IMR-90 (cell line): ENCODE data around the gene SEPTIN8. TPM values are rescaled to one million over a fixed set of nuclear protein-coding genes. Genes with fewer than 3 reads are reported as not detected.

Source experiments
- ATAC-seq: fragments of 200-7000 bp; cut with Tn5 transposase; 2 replicates; pipeline ENCODE4 v1.9.1; 2020; ENCODE audit warnings: low read depth, mild to moderate bottlenecking, moderate library complexity
- BruUV-seq: library from RNA; stranded (reverse); fragments of 400-500 nt; replicated peaks from 2 replicates; lab custom pipeline; 2021; lab: Mats Ljungman, UMichigan
- CTCF ChIA-PET: fragments of 300-600 bp; formaldehyde crosslinking; extraction: SDS; loops from one replicate; lab custom pipeline; 2021; ENCODE audit warnings: antibody characterized with exemption; lab: Yijun Ruan, JAX
- POLR2A ChIA-PET: fragments of 300-600 bp; sonication (Branson Sonifier 250); formaldehyde crosslinking; loops from one replicate; lab custom pipeline; 2022; ENCODE audit warnings: antibody characterized with exemption; ENCODE audit not compliant: unreplicated experiment; lab: Charles Lee
- DNase-seq: peaks from one replicate; pipeline ENCODE4 v3.0.0; 2013
- H2AFZ ChIP-seq: replicated peaks from 2 replicates; pipeline ENCODE3; 2013; ENCODE audit warnings: low read length, mild to moderate bottlenecking; ENCODE audit not compliant: poor library complexity
- H2AK5ac ChIP-seq: 2 replicates; pipeline ENCODE4 v1.6.1; 2013; ENCODE audit warnings: low read depth, low read length, inconsistent platforms
- H2AK9ac ChIP-seq: replicated peaks from 2 replicates; pipeline ENCODE3; 2013; ENCODE audit warnings: mild to moderate bottlenecking, low read depth, low read length, moderate library complexity; ENCODE audit not compliant: poor library complexity
- H2BK120ac ChIP-seq: 2 replicates; pipeline ENCODE4 v1.6.1; 2013; ENCODE audit warnings: low read depth, low read length, inconsistent platforms
- H2BK15ac ChIP-seq: 3 replicates; pipeline ENCODE4 v1.6.1; 2013; ENCODE audit warnings: low read depth, low read length, inconsistent platforms
- H2BK20ac ChIP-seq: 2 replicates; pipeline ENCODE4 v1.6.1; 2013; ENCODE audit warnings: low read depth, mild to moderate bottlenecking, inconsistent platforms, low read length, moderate library complexity
- H2BK5ac ChIP-seq: 2 replicates; pipeline ENCODE4 v1.6.1; 2013; ENCODE audit warnings: mild to moderate bottlenecking, low read depth, low read length, inconsistent platforms; ENCODE audit not compliant: poor library complexity, severe bottlenecking
- H3K14ac ChIP-seq: replicated peaks from 2 replicates; pipeline ENCODE4 v1.6.1; 2013; ENCODE audit warnings: low read depth, low read length, inconsistent platforms
- H3K18ac ChIP-seq: 2 replicates; pipeline ENCODE4 v1.6.1; 2013; ENCODE audit warnings: low read depth, low read length, control low read depth
- H3K23ac ChIP-seq: 2 replicates; pipeline ENCODE4 v1.6.1; 2013; ENCODE audit warnings: low read depth, low read length, inconsistent platforms
- H3K27ac ChIP-seq: 2 replicates; pipeline ENCODE4 v1.5.1; 2013; ENCODE audit warnings: mild to moderate bottlenecking, control low read depth, low read length; ENCODE audit not compliant: insufficient read depth
- H3K27me3 ChIP-seq: 2 replicates; pipeline ENCODE4 v1.6.1; 2013; ENCODE audit warnings: low read length; ENCODE audit not compliant: control insufficient read depth, insufficient read depth
- H3K36me3 ChIP-seq: 2 replicates; pipeline ENCODE4 v1.6.1; 2013; ENCODE audit warnings: low read length, mixed read lengths; ENCODE audit not compliant: control insufficient read depth, insufficient read depth
- H3K4ac ChIP-seq: 2 replicates; pipeline ENCODE4 v1.6.1; 2013; ENCODE audit warnings: low read depth, low read length, inconsistent platforms
- H3K4me1 ChIP-seq: 2 replicates; pipeline ENCODE4 v1.6.1; 2013; ENCODE audit warnings: low read length, mixed read lengths; ENCODE audit not compliant: control insufficient read depth, insufficient read depth
- H3K4me2 ChIP-seq: 2 replicates; pipeline ENCODE4 v1.6.1; 2013; ENCODE audit warnings: low read depth, mild to moderate bottlenecking, control low read depth, low read length, moderate library complexity
- H3K4me3 ChIP-seq: 2 replicates; pipeline ENCODE4 v1.5.1; 2013; ENCODE audit warnings: low read depth, mild to moderate bottlenecking, control low read depth, low read length, moderate library complexity; ENCODE audit not compliant: insufficient read depth
- H3K56ac ChIP-seq: 2 replicates; pipeline ENCODE4 v1.6.1; 2013; ENCODE audit warnings: low read length, inconsistent platforms; ENCODE audit not compliant: insufficient read depth; ENCODE audit errors: extremely low read depth
- H3K79me1 ChIP-seq, 2 experiments: 2 replicates each; pipeline ENCODE4 v1.6.1; 2013; ENCODE audit warnings: low read length in 2 of 2, inconsistent platforms in 1 of 2, low read depth in 1 of 2
- H3K9ac ChIP-seq: 2 replicates; pipeline ENCODE4 v1.6.1; 2013; ENCODE audit warnings: low read depth, low read length, control low read depth
- H3K9me1 ChIP-seq: 2 replicates; pipeline ENCODE4 v1.6.1; 2013; ENCODE audit warnings: low read length, inconsistent platforms; ENCODE audit not compliant: insufficient read depth
- H3K9me3 ChIP-seq: 2 replicates; pipeline ENCODE4 v1.6.1; 2013; ENCODE audit warnings: low read length; ENCODE audit not compliant: control insufficient read depth, insufficient read depth
- H4K20me1 ChIP-seq: 2 replicates; pipeline ENCODE4 v1.6.1; 2013; ENCODE audit warnings: low read length, inconsistent platforms; ENCODE audit not compliant: insufficient read depth
- H4K5ac ChIP-seq: 2 replicates; pipeline ENCODE4 v1.6.1; 2013; ENCODE audit warnings: mild to moderate bottlenecking, low read depth, low read length, control low read depth
- H4K8ac ChIP-seq, 2 experiments: 2 replicates each; pipeline ENCODE4 v1.6.1; 2013; ENCODE audit warnings: low read depth in 2 of 2, low read length in 2 of 2, control low read depth in 1 of 2, inconsistent platforms in 1 of 2
- H4K91ac ChIP-seq: 2 replicates; pipeline ENCODE4 v1.6.1; 2013; ENCODE audit warnings: low read depth, low read length, inconsistent platforms; ENCODE audit not compliant: insufficient read depth
- BHLHE40 ChIP-seq: fragments of 150-350 bp; IDR thresholded peaks from 2 replicates; pipeline ENCODE4 v1.6.1; 2016; ENCODE audit warnings: mild to moderate bottlenecking, low read depth, low read length
- CEBPB ChIP-seq: IDR thresholded peaks from 2 replicates; pipeline ENCODE4 v1.6.1; 2012; ENCODE audit warnings: low read depth, low read length, improper control_type of control experiment
- CHD1 ChIP-seq: IDR thresholded peaks from 2 replicates; pipeline ENCODE4 v1.6.1; 2012; ENCODE audit warnings: low read depth, low read length, improper control_type of control experiment
- CTCF ChIP-seq: conservative IDR thresholded peaks from 2 replicates; pipeline ENCODE4 v1.5.1; 2012; ENCODE audit warnings: mild to moderate bottlenecking, low read depth, low read length, improper control_type of control experiment
- ELK1 ChIP-seq: fragments of 150-350 bp; IDR thresholded peaks from 2 replicates; pipeline ENCODE4 v1.6.1; 2016; ENCODE audit warnings: low read depth, mild to moderate bottlenecking, low read length, moderate library complexity, borderline replicate concordance
- MAFK ChIP-seq: IDR thresholded peaks from 2 replicates; pipeline ENCODE4 v1.6.1; 2012; ENCODE audit warnings: low read depth, low read length, improper control_type of control experiment
- MAZ ChIP-seq: IDR thresholded peaks from 2 replicates; pipeline ENCODE4 v1.6.1; 2012; ENCODE audit warnings: low read depth, mild to moderate bottlenecking, low read length, improper control_type of control experiment, moderate library complexity, borderline replicate concordance
- NFE2L2 ChIP-seq: fragments of 150-350 bp; IDR thresholded peaks from 2 replicates; pipeline ENCODE4 v1.6.1; 2016; ENCODE audit warnings: low read depth, mild to moderate bottlenecking, low read length
- POLR2A ChIP-seq: IDR thresholded peaks from 2 replicates; pipeline ENCODE4 v1.6.1; 2012; ENCODE audit warnings: mild to moderate bottlenecking, low read depth, low read length
- RAD21 ChIP-seq: IDR thresholded peaks from 2 replicates; pipeline ENCODE4 v1.6.1; 2012; ENCODE audit warnings: low read length, improper control_type of control experiment
- RCOR1 ChIP-seq: IDR thresholded peaks from 2 replicates; pipeline ENCODE4 v1.6.1; 2012; ENCODE audit warnings: mild to moderate bottlenecking, low read length, improper control_type of control experiment; ENCODE audit not compliant: insufficient replicate concordance
- RFX5 ChIP-seq: IDR thresholded peaks from 2 replicates; pipeline ENCODE4 v1.8.0; 2012; ENCODE audit warnings: low read depth, mild to moderate bottlenecking, low read length, moderate library complexity
- SMC3 ChIP-seq: fragments of 150-350 bp; IDR thresholded peaks from 2 replicates; pipeline ENCODE4 v1.6.1; 2016; ENCODE audit warnings: low read depth, mild to moderate bottlenecking, antibody characterized with exemption, low read length, moderate library complexity
- USF2 ChIP-seq: fragments of 150-350 bp; IDR thresholded peaks from 2 replicates; pipeline ENCODE4 v1.6.1; 2017; ENCODE audit warnings: mild to moderate bottlenecking, antibody characterized with exemption, low read length, low read depth
- whole genome bisulfite sequencing, 2 experiments: methylation state at CpG; one replicate each; pipeline versions ENCODE4 v1.1.5 to v1.1.7; 2013; ENCODE audit warnings: missing lambda C conversion rate in 2 of 2; ENCODE audit not compliant: insufficient read length in 1 of 2; ENCODE audit errors: extremely low coverage in 2 of 2; 5-methylcytosine and 5-hydroxymethylcytosine counted together
- dilution Hi-C: fragments of 300-500 bp; cut with HindIII; formaldehyde crosslinking; loops from one replicate; pipeline ENCODE4 v1.14.3; 2018; ENCODE audit warnings: low sequenced_read_pairs; ENCODE audit not compliant: unreplicated experiment
- in situ Hi-C: fragments of 300-500 bp; cut with MboI; formaldehyde crosslinking; loops from 3 replicates; pipeline ENCODE4 v1.14.3; 2019; ENCODE audit warnings: low sequenced_read_pairs, inconsistent platforms, mixed read lengths
- intact Hi-C: fragments of 100-400 bp; cut with micrococcal nuclease; formaldehyde crosslinking; loops from 2 replicates; pipeline ENCODE4 v1.10.0; 2022
- polyA plus RNA-seq, 3 experiments: library from polyadenylated mRNA; depleted of rRNA; stranded (reverse); fragments of >200 nt; gene quantifications; 2 replicates each; pipeline ENCODE4 v1.2.3, GENCODE V29; 2012; ENCODE audit warnings: low replicate concordance in 1 of 3
- total RNA-seq: library from RNA; depleted of rRNA; stranded (reverse); fragments of >200 nt; gene quantifications from 2 replicates; pipeline ENCODE4 v1.2.3, GENCODE V29; 2012

The SEPTIN8 gene
- total and polyA plus RNA-seq, 2 of the 4 experiments (the other 2 are of a cell fraction), result 56.2 to 67.2 TPM

DNA sequence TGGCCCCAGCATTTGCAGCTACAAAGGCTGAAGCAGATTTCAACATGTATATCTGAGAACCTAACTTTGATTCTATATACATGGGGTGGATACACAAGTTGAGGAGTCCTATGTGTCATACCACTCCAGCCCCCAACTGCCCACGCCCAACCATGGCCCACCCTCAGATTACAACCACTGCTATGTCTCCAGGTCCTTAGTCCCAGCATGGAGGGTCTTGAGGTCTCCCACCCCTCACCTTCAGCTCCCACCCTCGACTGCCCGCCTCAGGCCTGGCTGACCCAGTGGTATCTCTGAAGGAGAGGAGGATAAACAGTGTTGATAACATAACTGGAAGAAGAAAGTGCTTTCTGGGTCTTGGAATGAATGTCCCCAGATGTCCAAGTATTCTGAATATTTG is 44.3 kb upstream of the SEPTIN8 start:
- H3K4me2 ChIP-seq, result no peak overlapping the region
- H2BK15ac ChIP-seq, result no peak overlapping the region
- no peak overlapping the region for H2AFZ ChIP-seq
- H3K36me3 ChIP-seq, result peaks cover 6% of the 10 kb centered on the region; the same call in 1 of the 2 replicates
- H3K9me3 ChIP-seq, result no peaks in the 10 kb centered on the region
- H2BK20ac ChIP-seq, result no peak overlapping the region
- peaks cover 8% of the 10 kb centered on the region; the same call in 1 of the 2 replicates for H3K4me1 ChIP-seq
- no TSS peak for BruUV-seq
- H3K56ac ChIP-seq, result no peak overlapping the region
- DNase-seq (no peak), ATAC-seq (no peak)
- no peak overlapping the region for H2AK9ac ChIP-seq
- TF ChIP-seq CEBPB (no peak), MAFK (no peak), POLR2A (no peak), CTCF (no peak), RAD21 (no peak), RFX5 (no peak), BHLHE40 (no peak), CHD1 (no peak), SMC3 (no peak), ELK1 (no peak), USF2 (no peak), RCOR1 (no peak), NFE2L2 (no peak), MAZ (no peak)
- no peak overlapping the region for H3K9ac ChIP-seq
- no peak overlapping the region for H3K4ac ChIP-seq
- no peak overlapping the region for H3K23ac ChIP-seq
- no peak overlapping the region for H3K27ac ChIP-seq
- ChIA-PET POLR2A (no interaction called here), CTCF (interaction anchor here (1.3 to 2.7 kb wide), 2 partner anchors 67 to 71 kb away, joined by 3 to 22 read pairs; no protein-coding TSS in a partner anchor)
- no peak overlapping the region for H2BK5ac ChIP-seq
- intact Hi-C loops, result loop anchor here (2.0 to 5.0 kb wide), 4 partner anchors 45 to 314 kb away; partner anchors contain the start of gene SEPTIN8
- H4K91ac ChIP-seq, result no peak overlapping the region
- H3K9me1 ChIP-seq, result no peaks in the 10 kb centered on the region
- no peak overlapping the region for H4K5ac ChIP-seq
- H3K18ac ChIP-seq, result 0 out of 2 replicates have a peak overlapping the region, but pooled peaks have one; percentile 6
- in situ Hi-C loops, result no loop called here
- no peaks in the 10 kb centered on the region for H4K20me1 ChIP-seq
- H3K4me3 ChIP-seq, result no peak overlapping the region
- no peak overlapping the region for H3K14ac ChIP-seq
- no peaks in the 10 kb centered on the region for H3K27me3 ChIP-seq
- peaks cover 0 to 2% of the 10 kb centered on the region in 2 experiments; a peak in 1 of 4 replicates for H3K79me1 ChIP-seq
- no peak overlapping the region for H4K8ac ChIP-seq
- no CpG with 5 or more reads among the region's 3 CpGs for WGBS, 2 experiments
- dilution Hi-C loops, result no loop called here
- no peak overlapping the region for H2AK5ac ChIP-seq
- 0 out of 2 replicates have a peak overlapping the region, but pooled peaks have one; percentile 10 for H2BK120ac ChIP-seq
